ENCODE measurements around the gene ICAM5.
A peak's percentile ranks its signal among the peaks of the same experiment; 100 is the strongest.
"Not testable (repeated sequence)": the region's sequence is repeated elsewhere in the genome, so short reads cannot be mapped to it uniquely, and the experiment has no call there.

Gene ICAM5

GRCh38 chr19:10289836-10290356 is at the start of gene ICAM5:
TSS of gene ICAM5 (plus strand) at chr19:10289952. CDS start at chr19:10290044, 92 bp downstream.
- DNase-seq (ENCODE audit: low spot score), result no peak

DNA sequence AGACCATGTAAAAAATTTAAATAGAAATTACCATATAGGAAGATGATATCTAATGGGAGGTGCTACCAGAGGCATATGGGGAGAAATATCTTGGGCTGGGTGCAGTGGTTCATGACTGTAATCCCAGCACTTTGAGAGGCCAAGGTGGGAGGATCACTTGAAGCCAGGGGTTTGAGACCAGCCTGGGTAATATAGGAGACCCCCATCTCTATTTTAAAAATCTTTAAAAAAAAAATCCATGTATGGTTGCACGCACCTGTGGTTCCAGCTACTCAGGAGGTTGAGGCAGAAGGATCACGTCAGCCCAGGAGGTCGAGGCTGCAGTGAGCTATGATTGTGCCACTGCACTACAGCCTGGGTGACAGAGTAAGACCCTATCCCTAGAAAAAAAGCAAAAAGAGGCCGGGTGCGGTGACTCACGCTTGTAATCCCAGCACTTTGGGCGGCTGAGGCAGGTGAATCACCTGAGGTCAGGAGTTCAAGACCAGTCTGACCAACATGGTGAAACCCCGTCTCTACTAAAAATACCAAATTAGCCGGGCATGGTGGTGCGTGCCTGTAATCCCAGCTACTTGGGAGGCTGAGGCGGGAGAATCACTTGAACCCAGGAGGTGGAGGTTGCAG is 47.8 kb upstream of the ICAM5 start:
- DNase-seq (ENCODE audit: low spot score), result not testable (repeated sequence)

GRCh38 chr19:10243606-10244005 is 46.1 kb upstream of the ICAM5 start:
- no peak for DNase-seq (ENCODE audit: low spot score)

DNA sequence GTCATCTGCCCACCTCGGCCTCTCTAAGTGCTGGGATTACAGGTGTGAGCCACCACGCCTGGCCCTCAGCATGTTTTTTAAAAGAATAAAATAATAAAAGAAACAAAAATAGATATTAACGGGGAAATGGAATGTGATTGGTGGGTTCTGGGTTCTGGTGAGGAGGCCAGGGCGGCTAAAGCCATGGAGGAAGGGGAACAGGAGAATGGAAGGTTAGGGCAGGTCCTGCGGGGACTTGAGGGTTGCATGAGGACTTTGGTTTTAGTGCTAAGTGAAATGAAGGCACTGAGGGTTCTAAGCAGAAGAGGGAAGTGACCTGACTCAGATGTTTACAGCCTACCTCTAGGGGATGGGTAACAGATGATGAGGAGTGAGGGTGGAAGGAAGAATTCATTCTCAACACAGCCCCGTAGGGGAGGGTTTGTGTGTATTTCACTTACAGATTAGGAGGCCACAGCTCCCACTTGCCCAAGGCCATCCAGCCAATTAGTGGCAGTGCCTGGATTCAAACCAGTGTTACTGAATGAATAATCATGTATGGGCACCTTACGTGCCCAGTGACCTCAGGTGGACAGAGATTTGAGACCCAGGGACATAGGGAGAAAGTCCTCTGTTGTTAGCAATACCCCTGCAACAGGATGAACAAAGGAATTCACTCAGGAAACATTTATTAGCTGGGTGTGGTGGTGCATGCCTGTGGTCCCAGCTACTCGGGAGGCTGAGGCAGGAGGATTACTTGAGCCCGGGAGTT is 44.4 kb upstream of the ICAM5 start:
- DNase-seq (ENCODE audit: low spot score), result no peak

DNA sequence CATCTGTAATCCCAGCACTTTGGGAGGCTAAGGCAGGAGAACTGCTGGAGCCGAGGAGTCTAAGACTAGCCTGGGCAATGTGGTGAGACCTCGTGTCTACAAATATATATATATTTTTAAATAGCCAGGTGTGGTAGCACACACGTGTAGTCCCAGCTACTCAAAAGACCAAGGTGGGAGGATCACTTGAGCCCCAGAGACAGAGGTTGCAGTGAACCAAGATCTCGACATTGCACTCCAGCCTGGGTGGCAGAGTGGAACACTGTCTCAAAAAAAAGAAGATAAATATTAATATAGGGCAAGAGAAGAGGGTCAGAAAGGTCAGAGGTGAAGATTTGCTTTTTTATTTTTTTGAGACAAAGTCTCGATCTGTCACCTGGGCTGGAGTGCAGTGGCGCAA is 43.2 kb upstream of the ICAM5 start:
- DNase-seq (ENCODE audit: low spot score), result no peak

DNA sequence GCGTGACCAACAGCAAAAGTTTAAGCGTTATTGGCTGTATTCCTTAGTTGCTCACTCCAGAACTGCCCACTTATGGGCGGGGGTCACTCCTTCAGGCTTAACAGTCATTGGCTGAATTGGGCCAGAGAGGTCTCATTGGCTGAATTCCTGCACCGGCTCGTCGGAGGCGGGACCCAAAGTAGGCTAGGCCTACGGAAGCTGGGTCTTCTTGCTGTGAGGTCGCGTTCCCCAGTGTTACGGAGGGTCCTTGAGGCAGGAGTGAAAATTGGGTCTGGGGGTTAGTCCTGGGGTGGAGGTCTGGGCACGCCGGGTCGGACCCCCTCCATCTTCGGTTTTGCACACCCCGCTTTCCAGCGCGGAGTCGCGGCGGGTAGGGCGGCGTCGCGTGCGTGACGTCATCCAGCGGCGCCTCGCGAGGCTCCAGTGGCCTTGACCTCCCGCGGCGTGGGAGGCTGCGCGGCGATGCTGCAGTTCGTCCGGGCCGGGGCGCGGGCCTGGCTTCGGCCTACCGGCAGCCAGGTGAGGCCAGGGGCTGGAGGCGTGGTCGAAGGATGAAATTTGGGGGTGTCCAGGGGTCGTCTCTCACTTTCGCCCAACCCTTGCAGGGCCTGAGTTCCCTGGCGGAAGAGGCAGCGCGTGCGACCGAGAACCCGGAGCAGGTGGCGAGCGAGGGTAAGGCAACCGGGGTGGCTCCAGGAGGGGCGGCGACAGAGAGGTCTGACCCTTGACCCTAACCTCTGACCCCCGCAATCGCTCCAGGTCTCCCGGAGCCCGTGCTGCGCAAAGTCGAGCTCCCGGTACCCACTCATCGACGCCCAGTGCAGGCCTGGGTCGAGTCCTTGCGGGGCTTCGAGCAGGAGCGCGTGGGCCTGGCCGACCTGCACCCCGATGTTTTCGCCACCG is 37.7 kb upstream of the ICAM5 start, which contains the start of gene MRPL4:
Gene MRPL4, plus strand, starts transcription at position 423 of the 903 bp plus-strand sequence. Its CDS starts 40 bp downstream, at position 463.
- peak; percentile 98 for DNase-seq (ENCODE audit: low spot score)

- no peak for DNase-seq (ENCODE audit: low spot score)
Observed at GRCh38 chr19:10252707-10253106, 37.0 kb upstream of the ICAM5 start.

DNA sequence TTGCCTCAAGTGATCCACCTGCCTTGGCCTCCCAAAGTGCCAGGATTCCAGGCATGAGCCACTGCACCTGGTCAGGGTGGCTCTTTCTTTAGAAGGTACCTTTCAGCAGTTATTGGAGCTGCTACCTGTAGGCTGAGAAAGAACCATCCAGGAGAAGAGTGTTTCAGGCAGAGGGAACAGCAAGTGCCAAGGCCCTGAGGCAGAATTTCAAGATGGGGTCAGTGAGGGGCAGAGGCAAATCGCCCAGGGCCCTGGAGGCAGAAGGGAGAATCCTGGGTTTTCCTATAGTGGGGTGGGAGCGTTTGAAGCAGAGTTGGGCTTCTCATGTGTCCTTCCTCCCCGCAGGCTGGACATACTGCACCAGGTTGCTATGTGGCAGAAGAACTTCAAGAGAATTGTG is 35.5 kb upstream of the ICAM5 start:
- no peak for DNase-seq (ENCODE audit: low spot score)

- no peak for DNase-seq (ENCODE audit: low spot score)
Observed at GRCh38 chr19:10255358-10255757, 34.4 kb upstream of the ICAM5 start.

DNA sequence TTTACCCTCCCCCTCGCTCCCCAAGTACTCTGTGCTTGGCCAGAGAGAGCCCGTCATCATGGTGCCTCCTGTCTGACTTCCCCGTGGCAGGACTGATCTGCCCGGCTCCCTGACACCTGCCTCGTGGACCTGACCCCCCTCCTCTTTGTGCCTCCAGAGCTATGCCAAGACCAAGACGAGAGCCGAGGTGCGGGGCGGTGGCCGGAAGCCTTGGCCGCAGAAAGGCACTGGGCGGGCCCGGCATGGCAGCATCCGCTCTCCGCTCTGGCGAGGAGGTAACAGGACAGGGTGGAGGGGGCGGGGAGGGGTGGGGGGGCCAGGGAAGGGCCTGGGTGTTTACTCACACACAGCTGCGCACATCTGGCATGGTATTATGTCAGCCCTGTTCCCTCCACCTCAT is 33.2 kb upstream of the ICAM5 start:
- no peak for DNase-seq (ENCODE audit: low spot score)

GRCh38 chr19:10256970-10257615 is 32.7 kb upstream of the ICAM5 start:
- no peak for DNase-seq (ENCODE audit: low spot score)

DNA sequence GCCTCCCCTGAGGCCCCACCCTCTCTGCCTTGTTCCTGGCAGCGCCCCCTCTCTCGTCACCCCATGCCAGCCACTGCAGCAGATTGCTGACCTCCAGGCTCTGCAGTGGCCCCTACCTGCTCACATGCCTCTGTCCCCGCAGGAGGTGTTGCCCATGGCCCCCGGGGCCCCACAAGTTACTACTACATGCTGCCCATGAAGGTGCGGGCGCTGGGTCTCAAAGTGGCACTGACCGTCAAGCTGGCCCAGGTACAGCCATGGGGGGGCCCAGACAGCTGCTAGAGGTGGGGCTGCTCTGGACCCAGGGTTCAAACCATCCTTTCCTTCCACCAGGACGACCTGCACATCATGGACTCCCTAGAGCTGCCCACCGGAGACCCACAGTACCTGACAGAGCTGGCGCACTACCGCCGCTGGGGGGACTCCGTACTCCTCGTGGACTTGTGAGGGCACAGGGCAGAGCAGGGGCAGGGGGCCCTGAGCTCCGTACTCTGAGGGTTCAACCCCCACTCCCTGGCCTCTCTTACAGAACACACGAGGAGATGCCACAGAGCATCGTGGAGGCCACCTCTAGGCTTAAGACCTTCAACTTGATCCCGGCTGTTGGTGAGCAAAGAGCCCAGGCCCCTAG is 31.6 kb upstream of the ICAM5 start:
- DNase-seq (ENCODE audit: low spot score), result no peak

DNA sequence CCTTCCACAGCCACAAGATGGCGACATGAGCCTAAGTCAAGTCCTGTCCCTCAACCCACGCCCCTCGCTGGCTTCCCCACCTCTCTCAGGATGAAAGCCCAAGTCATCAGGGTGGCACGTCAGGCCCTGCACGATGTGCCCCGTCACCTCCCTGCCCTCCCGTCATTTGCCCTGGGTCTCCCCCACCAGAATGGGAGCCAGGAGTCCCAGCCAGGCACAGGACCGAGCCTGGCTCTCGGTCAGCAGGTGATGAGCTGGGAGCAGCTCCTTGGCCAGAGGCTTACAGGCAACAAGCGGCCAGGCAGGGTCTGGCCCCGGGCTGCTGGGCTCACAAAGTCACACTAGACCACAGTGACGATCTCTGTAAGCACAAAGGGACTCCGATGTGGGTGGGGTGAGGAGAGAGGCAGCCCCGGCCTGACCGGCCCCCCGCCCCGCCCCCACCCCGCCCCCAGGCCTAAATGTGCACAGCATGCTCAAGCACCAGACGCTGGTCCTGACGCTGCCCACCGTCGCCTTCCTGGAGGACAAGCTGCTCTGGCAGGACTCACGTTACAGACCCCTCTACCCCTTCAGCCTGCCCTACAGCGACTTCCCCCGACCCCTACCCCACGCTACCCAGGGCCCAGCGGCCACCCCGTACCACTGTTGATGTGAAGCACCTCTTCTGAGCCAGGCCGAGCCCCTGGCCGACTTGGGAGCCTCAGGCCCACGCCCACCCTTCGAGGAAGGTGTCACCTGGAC is 30.4 kb upstream of the ICAM5 start:
- peak; percentile 93 for DNase-seq (ENCODE audit: low spot score)

DNA sequence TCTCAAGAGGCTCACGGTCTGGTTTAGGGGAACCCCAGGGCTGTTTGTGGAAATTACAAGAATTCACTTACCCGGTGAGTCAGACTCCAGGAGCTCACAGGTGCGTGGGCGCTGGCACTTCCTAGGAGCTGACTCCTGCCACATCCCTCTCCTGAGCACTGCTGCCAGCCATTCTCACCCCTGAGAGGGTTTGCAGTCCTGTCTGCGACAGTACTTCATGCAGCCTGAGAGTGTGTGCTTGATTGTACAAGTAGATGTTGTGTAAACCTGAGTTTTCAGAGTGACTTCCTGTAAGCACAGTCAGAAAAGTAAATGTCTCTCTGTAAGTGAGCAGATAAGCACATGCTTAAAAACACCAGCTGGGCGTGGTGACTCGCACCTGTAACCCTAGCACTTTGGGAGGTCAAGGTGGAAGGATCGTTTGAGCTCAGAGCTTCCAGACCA is 29.6 kb upstream of the ICAM5 start:
- peak; percentile 62 for DNase-seq (ENCODE audit: low spot score)

GRCh38 chr19:10262771-10263170 is 27.0 kb upstream of the ICAM5 start:
- DNase-seq (ENCODE audit: low spot score), result no peak

- no peak for DNase-seq (ENCODE audit: low spot score)
Observed at GRCh38 chr19:10266706-10267105, 23.0 kb upstream of the ICAM5 start.

GRCh38 chr19:10268071-10268470 is 21.7 kb upstream of the ICAM5 start:
- no peak for DNase-seq (ENCODE audit: low spot score)

DNA sequence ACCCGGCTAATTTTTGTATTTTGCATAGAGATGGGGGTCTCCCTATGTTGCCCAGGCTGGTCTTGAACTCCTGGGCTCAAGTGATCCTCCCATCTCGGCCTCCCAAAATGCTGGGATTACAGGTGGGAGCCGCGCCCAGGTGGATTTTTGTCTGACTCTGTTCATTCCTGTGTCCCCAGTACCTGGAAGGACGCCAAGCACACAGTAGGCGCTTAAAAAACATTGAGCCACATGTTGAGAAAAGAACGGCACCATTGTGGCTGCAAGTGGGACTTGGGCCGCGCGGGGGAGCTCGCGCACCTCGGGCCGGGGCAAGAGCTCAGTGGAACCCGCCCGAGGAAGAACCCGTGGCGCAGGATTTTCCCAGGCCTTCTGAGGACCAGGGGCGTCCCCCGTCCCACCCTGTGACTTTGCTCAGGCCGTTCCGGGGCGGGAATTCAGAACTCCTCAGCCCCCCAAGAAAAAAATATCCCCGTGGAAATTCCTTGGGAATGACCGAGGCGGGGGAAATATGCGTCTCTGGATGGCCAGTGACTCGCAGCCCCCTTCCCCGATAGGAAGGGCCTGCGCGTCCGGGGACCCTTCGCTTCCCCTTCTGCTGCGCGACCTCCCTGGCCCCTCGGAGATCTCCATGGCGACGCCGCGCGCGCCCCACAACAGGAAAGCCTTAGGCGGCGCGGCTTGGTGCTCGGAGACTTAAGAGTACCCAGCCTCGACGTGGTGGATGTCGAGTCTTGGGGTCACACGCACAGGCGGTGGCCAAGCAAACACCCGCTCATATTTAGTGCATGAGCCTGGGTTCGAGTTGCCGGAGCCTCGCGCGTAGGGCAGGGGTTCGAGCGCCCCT is 20.2 kb upstream of the ICAM5 start:
- DNase-seq (ENCODE audit: low spot score), result peak; percentile 91

- peak; percentile 83 for DNase-seq (ENCODE audit: low spot score)
Observed at GRCh38 chr19:10270180-10270615, 19.6 kb upstream of the ICAM5 start.

All from activated CD4-positive, alpha-beta T cell treated with anti-CD3 and anti-CD28 coated beads, Interleukin-2, Interleukin-4, amounts not matched to agents 100 ng/mL and 50 ng/mL, durations not matched to agents 16 hours and 8 hours (primary cell).